Airway epithelial cell (primary cell): ENCODE data around the gene HELZ. TPM values are rescaled to one million over a fixed set of nuclear protein-coding genes. Genes with fewer than 3 reads are reported as not detected.

Experiments used
- total RNA-seq: library from RNA; depleted of rRNA; stranded (reverse); fragments of >200 nt; gene quantifications from 2 replicates; pipeline ENCODE4 v1.2.3, GENCODE V29; 2015

The HELZ gene
- 15.5 and 26.8 TPM in 2 replicates for total RNA-seq

GRCh38 chr17:67245073-67245693 lies at the start of gene HELZ:
TSS of gene HELZ (minus strand) at chr17:67245196. CDS start at chr17:67218804, 26,392 bp downstream.

DNA sequence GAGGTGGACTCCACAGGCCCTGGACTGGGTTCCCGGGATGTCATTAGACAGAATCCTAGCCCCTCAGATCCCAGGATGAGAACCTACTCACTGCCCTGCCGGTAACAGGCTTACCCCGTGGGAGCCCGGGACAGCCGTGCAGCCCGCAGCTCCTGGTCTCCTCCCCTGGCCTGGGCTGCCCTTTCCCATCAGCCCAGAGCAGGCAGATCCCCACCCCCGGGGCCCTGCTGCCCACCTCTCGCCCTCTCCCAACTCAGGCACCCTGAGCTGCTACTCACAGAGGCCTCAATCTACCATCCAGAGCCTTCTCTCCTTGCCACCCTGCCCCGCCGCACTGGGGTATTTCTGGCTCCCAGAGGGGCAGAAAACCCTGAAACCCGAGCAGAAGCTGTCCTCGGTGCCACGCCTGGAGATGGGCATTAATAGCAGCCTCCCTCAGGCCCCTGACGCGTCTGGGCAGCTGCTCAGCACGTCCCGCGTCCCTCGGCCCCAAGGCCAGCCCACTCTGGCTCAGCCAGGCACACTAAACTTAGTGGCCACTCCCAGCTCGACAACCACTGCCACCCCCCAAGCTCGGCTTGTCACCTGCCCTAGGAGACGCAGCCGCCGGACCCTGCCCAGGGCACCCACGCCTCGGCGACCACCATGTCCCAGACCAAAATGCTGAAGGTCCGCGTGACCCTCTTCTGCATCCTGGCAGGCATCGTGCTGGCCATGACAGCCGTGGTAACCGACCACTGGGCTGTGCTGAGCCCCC lies 200.8 kb downstream of the HELZ start, which contains the start of gene CACNG1:
CACNG1 (plus strand) TSS at position 539 of the 757 bp plus-strand sequence; CDS start at position 646, 107 bp downstream.

Other genes with a start within 250 kb of the HELZ start
- not detected in 2 replicates for gene CACNG1, start 200.6 kb downstream of the HELZ start, total RNA-seq
- 18.2 and 33.1 TPM in 2 replicates for gene PSMD12, start 121.4 kb upstream of the HELZ start, total RNA-seq
- 13.3 and 13.8 TPM in 2 replicates for gene PITPNC1, start 132.1 kb upstream of the HELZ start, total RNA-seq